ENCODE measurements around the gene BANF1.

- TF ChIP-seq NFE2L1 (CRISPR knock-in tag; IDR thresholded peaks at IDR 0.05; ENCODE audit: borderline replicate concordance), result no peak
- TF ChIP-seq ASH2L (IDR thresholded peaks at IDR 0.05; ENCODE audit: insufficient read length, low read depth, low read length), result no peak
- TF ChIP-seq CTCF (CRISPR knock-in tag; IDR thresholded peaks at IDR 0.05), result no peak
- no peak for TF ChIP-seq POLR2AphosphoS5 (IDR thresholded peaks at IDR 0.05; ENCODE audit: low read depth, low read length)
- TF ChIP-seq CREB1 (IDR thresholded peaks at IDR 0.05), result no peak
- no peak for TF ChIP-seq CREB1 (CRISPR knock-in tag; IDR thresholded peaks at IDR 0.05)
- no peak for TF ChIP-seq TOE1 (CRISPR knock-in tag; IDR thresholded peaks at IDR 0.05)
- no peak for TF ChIP-seq ATF2 (CRISPR knock-in tag; IDR thresholded peaks at IDR 0.05)
- TF ChIP-seq MBD4 (IDR thresholded peaks at IDR 0.05; ENCODE audit: borderline replicate concordance, low read length), result no peak
- TF ChIP-seq ZNF354B (CRISPR knock-in tag; IDR thresholded peaks at IDR 0.05), result no peak
- TF ChIP-seq, protein P1, sequence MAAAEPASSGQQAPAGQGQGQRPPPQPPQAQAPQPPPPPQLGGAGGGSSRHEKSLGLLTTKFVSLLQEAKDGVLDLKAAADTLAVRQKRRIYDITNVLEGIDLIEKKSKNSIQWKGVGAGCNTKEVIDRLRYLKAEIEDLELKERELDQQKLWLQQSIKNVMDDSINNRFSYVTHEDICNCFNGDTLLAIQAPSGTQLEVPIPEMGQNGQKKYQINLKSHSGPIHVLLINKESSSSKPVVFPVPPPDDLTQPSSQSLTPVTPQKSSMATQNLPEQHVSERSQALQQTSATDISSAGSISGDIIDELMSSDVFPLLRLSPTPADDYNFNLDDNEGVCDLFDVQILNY (CRISPR knock-in tag; conservative IDR thresholded peaks at IDR 0.05), result no peak
These were observed 34.0 kb downstream of the BANF1 start for GRCh38 chr11:66036334-66036710.

Measured in HepG2 (cell line).